Muscle layer of duodenum (tissue), 2 donors: ENCODE data around the gene CA5A.
A peak's percentile ranks its signal among the peaks of the same experiment; 100 is the strongest.

Experiments used
- H3K27ac ChIP-seq: one replicate; pipeline ENCODE4 v1.7.0; 2013; ENCODE audit warnings: mild to moderate bottlenecking, low read length
- H3K27me3 ChIP-seq: one replicate; pipeline ENCODE4 v1.7.0; 2013; ENCODE audit warnings: low read depth, mild to moderate bottlenecking, control low read depth, low read length
- H3K36me3 ChIP-seq, 2 donors: one replicate each; pipeline ENCODE4 v1.7.0; 2013; ENCODE audit warnings: low read length in 2 of 2, control low read depth in 1 of 2, mild to moderate bottlenecking in 1 of 2; ENCODE audit not compliant: insufficient read depth in 2 of 2, control insufficient read depth in 1 of 2
- H3K4me1 ChIP-seq, 2 donors: one replicate each; pipeline ENCODE4 v1.7.0; 2013; ENCODE audit warnings: low read length in 2 of 2, mild to moderate bottlenecking in 2 of 2, control low read depth in 1 of 2, moderate library complexity in 1 of 2; ENCODE audit not compliant: insufficient read depth in 2 of 2, control insufficient read depth in 1 of 2
- H3K4me3 ChIP-seq, 2 donors: one replicate each; pipeline ENCODE4 v1.7.0; 2013; ENCODE audit warnings: low read length in 2 of 2, low read depth in 1 of 2, mild to moderate bottlenecking in 1 of 2
- H3K9me3 ChIP-seq, 2 donors: one replicate each; pipeline ENCODE4 v1.7.0; 2013; ENCODE audit warnings: low read length in 2 of 2, control low read depth in 1 of 2, mild to moderate bottlenecking in 1 of 2; ENCODE audit not compliant: control insufficient read depth in 1 of 2
- donor health status: healthy.

CA5A gene

GRCh38 chr16:87976665-87977064 lies 40.3 kb upstream of the CA5A start:
- Histone ChIP-seq H3K27ac (no peak overlapping the region), H3K27me3 (no peaks in the 10 kb centered on the region), H3K36me3 (peaks cover 2 to 20% of the 10 kb centered on the region in 2 donors), H3K9me3 (peaks cover under 1 to 6% of the 10 kb centered on the region in 2 donors), H3K4me3 (no peak overlapping the region), H3K4me1 (no peaks in the 10 kb centered on the region)

- H3K27ac ChIP-seq: no peak overlapping the region
- no peaks in the 10 kb centered on the region for H3K4me1 ChIP-seq
- peaks cover 0 to 11% of the 10 kb centered on the region in 2 donors for H3K36me3 ChIP-seq
- peaks cover 4 to 13% of the 10 kb centered on the region in 2 donors for H3K9me3 ChIP-seq
- no peak overlapping the region for H3K4me3 ChIP-seq
- no peaks in the 10 kb centered on the region for H3K27me3 ChIP-seq
Measured at GRCh38 chr16:87974178-87974577, 37.8 kb upstream of the CA5A start.

- no peak overlapping the region for H3K4me3 ChIP-seq
- H3K27me3 ChIP-seq: no peaks in the 10 kb centered on the region
- no peak overlapping the region for H3K27ac ChIP-seq
- no peaks in the 10 kb centered on the region for H3K4me1 ChIP-seq
- peaks cover 4 to 13% of the 10 kb centered on the region in 2 donors for H3K9me3 ChIP-seq
- H3K36me3 ChIP-seq: peaks cover 0 to 9% of the 10 kb centered on the region in 2 donors
Measured at GRCh38 chr16:87973717-87974116, 37.4 kb upstream of the CA5A start.

GRCh38 chr16:87971933-87972332 lies 35.6 kb upstream of the CA5A start:
- Histone ChIP-seq H3K4me1 (peaks cover 0 to under 1% of the 10 kb centered on the region in 2 donors), H3K36me3 (peaks cover 0 to 7% of the 10 kb centered on the region in 2 donors), H3K9me3 (peaks cover 4 to 13% of the 10 kb centered on the region in 2 donors), H3K4me3 (no peak overlapping the region), H3K27me3 (no peaks in the 10 kb centered on the region), H3K27ac (no peak overlapping the region)

- Histone ChIP-seq H3K36me3 (peaks cover 0 to 4% of the 10 kb centered on the region in 2 donors), H3K27ac (no peak overlapping the region), H3K4me3 (no peak overlapping the region)
Measured at GRCh38 chr16:87970186-87970585, 33.9 kb upstream of the CA5A start.

DNA sequence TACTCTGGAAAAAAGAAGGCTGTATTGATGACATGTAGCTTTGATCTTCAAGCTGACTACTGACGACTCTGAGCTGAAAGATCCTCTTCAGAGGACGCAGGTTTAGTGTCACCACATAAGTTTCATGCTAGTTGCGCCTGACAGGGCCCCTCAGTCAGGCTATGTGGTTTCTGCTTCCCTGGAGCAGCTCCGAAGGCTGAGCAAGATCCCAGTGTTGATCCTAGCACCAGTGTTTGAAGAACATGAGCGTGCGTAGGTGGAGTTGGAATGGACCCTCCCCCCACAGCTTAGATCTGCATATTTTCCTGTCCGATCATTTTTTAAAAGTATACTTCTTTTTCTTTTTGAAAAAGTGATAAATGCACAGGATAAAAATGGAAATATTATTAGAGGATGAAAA lies 32.2 kb upstream of the CA5A start:
- Histone ChIP-seq H3K4me3 (no peak overlapping the region), H3K9me3 (peaks cover 4 to 13% of the 10 kb centered on the region in 2 donors), H3K36me3 (no peaks in the 10 kb centered on the region), H3K27ac (no peak overlapping the region), H3K4me1 (peaks cover 0 to 14% of the 10 kb centered on the region in 2 donors), H3K27me3 (no peaks in the 10 kb centered on the region)

More at GRCh38 chr16:87970186-87970585, 33.9 kb upstream of the CA5A start:
- Histone ChIP-seq H3K27me3 (no peaks in the 10 kb centered on the region), H3K4me1 (peaks cover 0 to 14% of the 10 kb centered on the region in 2 donors), H3K9me3 (peaks cover 4 to 13% of the 10 kb centered on the region in 2 donors)

DNA sequence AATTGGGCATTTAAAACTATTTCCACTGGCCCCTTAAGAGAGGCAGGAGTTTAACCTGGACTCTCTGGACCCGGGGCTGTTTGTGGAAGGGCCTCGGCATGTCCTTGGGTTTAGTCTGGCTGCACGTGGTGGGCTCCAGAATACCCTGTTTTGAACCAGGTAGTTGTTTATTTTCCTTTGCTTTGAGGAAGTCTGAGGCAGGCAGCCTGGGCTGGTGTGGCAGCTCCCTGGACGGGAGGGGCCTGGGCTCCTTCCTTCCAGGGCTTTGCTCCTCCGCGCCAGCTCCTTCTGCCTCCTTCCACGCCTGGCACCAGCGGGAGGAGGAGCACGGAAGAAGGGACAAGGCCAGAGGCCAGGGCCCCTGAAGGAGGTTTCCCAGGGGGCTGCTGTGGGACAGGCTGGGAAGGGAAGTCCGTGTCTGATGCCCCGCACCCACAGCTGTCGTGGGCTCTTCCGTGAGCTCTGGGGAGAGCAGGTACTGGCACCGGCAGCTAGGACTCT lies 30.4 kb upstream of the CA5A start:
- H3K9me3 ChIP-seq: peaks cover 4 to 8% of the 10 kb centered on the region in 2 donors
- H3K27me3 ChIP-seq: no peaks in the 10 kb centered on the region
- H3K36me3 ChIP-seq: no peaks in the 10 kb centered on the region
- peaks cover 0 to 14% of the 10 kb centered on the region in 2 donors for H3K4me1 ChIP-seq
- H3K4me3 ChIP-seq: no peak overlapping the region
- H3K27ac ChIP-seq: peak overlapping the region; percentile 67

- H3K27me3 ChIP-seq: no peaks in the 10 kb centered on the region
- peak overlapping the region; percentile 67 for H3K27ac ChIP-seq
- H3K36me3 ChIP-seq: no peaks in the 10 kb centered on the region
- H3K4me3 ChIP-seq: no peak overlapping the region
- H3K4me1 ChIP-seq: peaks cover 0 to 14% of the 10 kb centered on the region in 2 donors
- peaks cover 0 to 3% of the 10 kb centered on the region in 2 donors for H3K9me3 ChIP-seq
Measured at GRCh38 chr16:87966064-87966645, 29.8 kb upstream of the CA5A start.

- Histone ChIP-seq H3K36me3 (no peaks in the 10 kb centered on the region), H3K4me3 (no peak overlapping the region), H3K27ac (no peak overlapping the region), H3K27me3 (no peaks in the 10 kb centered on the region), H3K9me3 (no peaks in the 10 kb centered on the region), H3K4me1 (peaks cover 0 to 14% of the 10 kb centered on the region in 2 donors)
Measured at GRCh38 chr16:87965417-87965816, 29.1 kb upstream of the CA5A start.

DNA sequence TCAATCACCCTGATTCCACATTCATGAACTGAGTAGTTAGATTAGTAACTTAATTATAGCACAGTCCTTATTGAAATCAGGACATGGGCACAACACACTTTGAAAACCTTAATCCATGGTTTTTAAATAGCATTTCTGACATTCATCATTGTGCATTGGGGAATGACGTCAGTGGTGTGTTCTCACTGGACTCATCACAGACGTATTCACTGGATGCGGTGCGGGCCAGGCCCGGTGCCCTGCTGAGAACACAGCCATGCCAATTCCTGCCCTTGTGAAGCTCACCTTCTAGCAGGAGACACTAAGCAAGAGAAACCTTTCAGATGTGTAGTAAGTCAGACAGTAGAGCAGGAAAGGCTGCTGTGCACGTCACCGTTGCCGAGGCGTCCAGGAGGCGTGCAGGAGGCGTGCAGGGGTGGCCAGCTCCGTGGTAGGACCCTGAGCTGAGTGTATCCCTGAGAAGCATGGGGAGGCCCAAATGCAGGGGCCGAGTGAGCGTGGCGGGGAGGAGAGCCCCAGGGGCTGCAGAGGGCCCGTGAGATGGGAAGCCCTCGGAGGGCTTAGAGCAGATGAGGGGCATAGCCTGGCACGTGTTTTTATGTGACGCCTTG lies 27.8 kb upstream of the CA5A start:
- Histone ChIP-seq H3K36me3 (no peaks in the 10 kb centered on the region), H3K4me1 (peaks cover 0 to 14% of the 10 kb centered on the region in 2 donors), H3K27ac (peak overlapping the region; percentile 4), H3K27me3 (no peaks in the 10 kb centered on the region), H3K9me3 (no peaks in the 10 kb centered on the region), H3K4me3 (no peak overlapping the region)

DNA sequence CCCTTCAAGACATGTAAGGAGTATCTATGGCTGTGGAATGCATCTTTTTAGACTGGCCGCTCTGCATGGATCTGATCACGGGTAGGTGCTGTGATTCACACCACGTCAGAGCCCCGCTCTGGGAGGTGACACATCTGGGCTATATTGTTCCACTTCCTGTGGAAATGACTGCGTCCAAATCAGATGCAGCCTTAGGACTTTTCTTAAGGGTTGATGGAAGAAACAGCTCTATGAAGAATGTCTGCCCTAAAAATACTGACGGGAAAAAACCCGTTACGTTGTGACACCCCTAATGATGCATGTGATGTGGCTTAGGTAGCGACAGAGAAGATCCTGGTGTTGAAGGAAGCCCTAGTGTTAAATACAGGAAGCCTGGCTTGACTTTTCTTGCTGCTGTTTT lies 27.1 kb upstream of the CA5A start:
- Histone ChIP-seq H3K4me3 (no peak overlapping the region), H3K9me3 (no peaks in the 10 kb centered on the region), H3K4me1 (peaks cover 0 to 14% of the 10 kb centered on the region in 2 donors), H3K27ac (peak overlapping the region; percentile 4), H3K27me3 (no peaks in the 10 kb centered on the region), H3K36me3 (no peaks in the 10 kb centered on the region)
